Esophagus squamous epithelium (tissue), 5 donors: ENCODE measurements around the gene BCL2L11. TPM values are rescaled to one million over a fixed set of nuclear protein-coding genes. Genes with fewer than 3 reads are reported as not detected.

Source experiments
- DNase-seq: peaks from one replicate; lab custom pipeline; 2025; lab: John Stamatoyannopoulos, UW
- H3K27ac ChIP-seq, 4 donors: fragments of 200-600 bp; sonication (generic); one replicate each; pipeline ENCODE4 v1.5.1; 2016 to 2019; ENCODE audit warnings: mild to moderate bottlenecking in 1 of 4
- H3K27me3 ChIP-seq, 4 donors: fragments of 200-600 bp; sonication (generic); 1 replicate in 3 of 4; 2 replicates in 1 of 4; pipeline versions ENCODE4 v1.5.1 to v1.6.0; 2017 to 2021; ENCODE audit warnings: antibody characterized with exemption in 1 of 4
- H3K36me3 ChIP-seq, 3 donors: fragments of 200-600 bp; sonication (generic); one replicate each; pipeline ENCODE4 v1.5.1; 2016 to 2019
- H3K4me1 ChIP-seq, 3 donors: fragments of 200-600 bp; sonication (generic); one replicate each; pipeline ENCODE4 v1.5.1; 2017 to 2019
- H3K4me3 ChIP-seq, 4 donors: fragments of 200-600 bp; sonication (generic); 1 replicate in 3 of 4; 2 replicates in 1 of 4; pipeline ENCODE4 v1.5.1; 2016 to 2019; ENCODE audit warnings: mild to moderate bottlenecking in 2 of 4, moderate library complexity in 1 of 4
- H3K9me3 ChIP-seq, 3 donors: fragments of 200-600 bp; sonication (generic); one replicate each; pipeline ENCODE4 v1.5.1; 2016 to 2019
- POLR2A ChIP-seq, 4 donors: fragments of 450-650 bp; IDR thresholded peaks; one replicate each; pipeline ENCODE4 v1.6.1; 2017; ENCODE audit warnings: antibody characterized with exemption in 4 of 4, mild to moderate bottlenecking in 4 of 4, moderate library complexity in 3 of 4
- WGBS, 2 donors: methylation state at CpG; one replicate each; pipeline ENCODE4 v1.1.5; 2018; 5-methylcytosine and 5-hydroxymethylcytosine counted together
- intact Hi-C: fragments of 100-400 bp; cut with DNase I; formaldehyde crosslinking; loops from one replicate; pipeline ENCODE4 v1.15.0; 2022
- total RNA-seq, 4 donors: library from RNA; depleted of rRNA; stranded (reverse); fragments of >200 nt; gene quantifications; one replicate each; pipeline ENCODE4 v1.1.0, GENCODE V29; 2016
- TF ChIP-seq, protein P1 (sequence below), 6 experiments: fragments of 450-650 bp in 4 of 6; fragments of 200-600 bp in 2 of 6; sonication (generic) in 2 of 6; IDR thresholded peaks; one replicate each; pipeline ENCODE4 v1.5.1; 2016 to 2019; ENCODE audit warnings: antibody characterized with exemption in 6 of 6, mild to moderate bottlenecking in 4 of 6, moderate library complexity in 4 of 6
- donor health status: DM: yes; HTN: yes; CAD: no.

Gene BCL2L11
- total RNA-seq, 4 donors from 2014 or later = 7.8 to 28.2 (median 9.9) TPM

DNA sequence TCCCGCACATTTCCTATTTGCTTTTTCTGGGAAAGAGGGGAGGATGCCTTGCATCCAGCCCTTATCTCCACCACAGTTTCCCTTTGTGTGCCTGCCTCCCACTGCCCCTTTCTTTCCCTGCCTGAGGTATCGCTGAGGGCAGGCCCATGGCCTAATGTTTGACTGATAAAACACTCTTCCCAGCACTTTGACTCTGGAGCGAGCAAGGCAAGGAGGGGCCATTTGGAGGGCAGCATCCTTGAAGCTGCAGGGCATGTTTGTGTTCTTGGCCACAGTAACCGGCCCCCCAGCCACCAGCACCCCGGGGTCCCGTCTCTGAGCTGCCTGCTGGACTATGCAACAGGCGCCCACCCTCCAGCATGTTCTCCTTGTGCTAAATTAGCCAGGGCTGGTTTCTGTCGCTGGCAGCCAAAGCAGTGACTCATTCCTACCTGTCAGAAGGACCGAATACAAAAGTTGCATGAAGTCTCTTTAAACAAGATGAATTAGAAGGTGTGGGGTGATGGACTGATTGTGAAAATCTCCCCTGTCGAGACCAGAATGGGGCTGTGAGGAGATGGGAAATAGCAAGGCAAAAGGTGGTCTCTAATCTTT is 50.7 kb downstream of the BCL2L11 start:
- H3K4me1 ChIP-seq = peaks cover 3 to 27% (median 8%) of the 10 kb centered on the region in 3 donors
- no peak for TF ChIP-seq POLR2A (IDR thresholded peaks at IDR 0.05)
- TF ChIP-seq, protein P1, sequence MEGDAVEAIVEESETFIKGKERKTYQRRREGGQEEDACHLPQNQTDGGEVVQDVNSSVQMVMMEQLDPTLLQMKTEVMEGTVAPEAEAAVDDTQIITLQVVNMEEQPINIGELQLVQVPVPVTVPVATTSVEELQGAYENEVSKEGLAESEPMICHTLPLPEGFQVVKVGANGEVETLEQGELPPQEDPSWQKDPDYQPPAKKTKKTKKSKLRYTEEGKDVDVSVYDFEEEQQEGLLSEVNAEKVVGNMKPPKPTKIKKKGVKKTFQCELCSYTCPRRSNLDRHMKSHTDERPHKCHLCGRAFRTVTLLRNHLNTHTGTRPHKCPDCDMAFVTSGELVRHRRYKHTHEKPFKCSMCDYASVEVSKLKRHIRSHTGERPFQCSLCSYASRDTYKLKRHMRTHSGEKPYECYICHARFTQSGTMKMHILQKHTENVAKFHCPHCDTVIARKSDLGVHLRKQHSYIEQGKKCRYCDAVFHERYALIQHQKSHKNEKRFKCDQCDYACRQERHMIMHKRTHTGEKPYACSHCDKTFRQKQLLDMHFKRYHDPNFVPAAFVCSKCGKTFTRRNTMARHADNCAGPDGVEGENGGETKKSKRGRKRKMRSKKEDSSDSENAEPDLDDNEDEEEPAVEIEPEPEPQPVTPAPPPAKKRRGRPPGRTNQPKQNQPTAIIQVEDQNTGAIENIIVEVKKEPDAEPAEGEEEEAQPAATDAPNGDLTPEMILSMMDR (IDR thresholded peaks at IDR 0.05) = no peak
- H3K4me3 ChIP-seq = no peak overlapping the region
- DNase-seq = no peak
- no peaks in the 10 kb centered on the region for H3K27me3 ChIP-seq
- WGBS, 2 donors = 47 to 63% methylated on average over 7 to 9 of the region's 10 CpGs
- H3K9me3 ChIP-seq = no peaks in the 10 kb centered on the region
- H3K36me3 ChIP-seq = peaks cover 0 to 12% (median 0%) of the 10 kb centered on the region in 3 donors
- H3K27ac ChIP-seq = no peak overlapping the region
- intact Hi-C loops = no loop called here

DNA sequence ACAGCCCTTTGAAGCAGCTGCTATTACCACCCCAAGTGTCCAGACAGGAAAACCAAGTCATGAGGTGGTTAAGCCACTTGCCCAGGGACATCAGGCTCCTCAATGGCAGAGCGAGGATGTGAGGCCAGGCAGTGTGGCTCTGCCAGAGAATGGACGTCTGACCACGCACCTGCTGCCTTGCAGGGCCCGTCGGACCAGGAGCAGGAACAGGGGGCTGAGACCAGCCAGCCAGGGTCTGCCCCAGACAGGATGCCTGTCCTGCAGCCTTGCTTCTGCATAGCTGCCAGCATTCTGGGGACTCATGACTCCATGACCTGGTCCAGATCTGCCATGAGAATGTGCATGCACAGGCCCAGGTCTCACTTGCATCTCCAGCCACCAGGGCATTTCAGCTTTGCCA is 52.0 kb downstream of the BCL2L11 start:
- Histone ChIP-seq H3K36me3 (no peaks in the 10 kb centered on the region), H3K9me3 (no peaks in the 10 kb centered on the region), H3K4me3 (no peak overlapping the region), H3K27me3 (no peaks in the 10 kb centered on the region), H3K4me1 (peaks cover 3 to 24% (median 8%) of the 10 kb centered on the region in 3 donors), H3K27ac (no peak overlapping the region)
- no peak for DNase-seq
- TF ChIP-seq POLR2A (IDR thresholded peaks at IDR 0.05) = no peak
- TF ChIP-seq, protein P1 (IDR thresholded peaks at IDR 0.05) = no peak
- 92% methylated on average over 2 of the region's 5 CpGs; no CpG with 5 or more reads in 1 of the 2 donors for WGBS, 2 donors
- intact Hi-C loops = no loop called here

- Histone ChIP-seq H3K4me3 (no peak overlapping the region), H3K27me3 (no peaks in the 10 kb centered on the region), H3K4me1 (peaks cover 3 to 18% (median 6%) of the 10 kb centered on the region in 3 donors), H3K27ac (no peak overlapping the region), H3K36me3 (no peaks in the 10 kb centered on the region), H3K9me3 (no peaks in the 10 kb centered on the region)
- DNase-seq = no peak
- WGBS, 2 donors = 94 to 95% methylated on average over 5 to 6 of the region's 7 CpGs
- intact Hi-C loops = no loop called here
- no peak for TF ChIP-seq POLR2A (IDR thresholded peaks at IDR 0.05)
- TF ChIP-seq, protein P1 (IDR thresholded peaks at IDR 0.05) = no peak
These were observed 52.6 kb downstream of the BCL2L11 start for GRCh38 chr2:111173338-111173737.

- H3K27ac ChIP-seq = no peak overlapping the region
- no peak for TF ChIP-seq POLR2A (IDR thresholded peaks at IDR 0.05)
- TF ChIP-seq, protein P1 (IDR thresholded peaks at IDR 0.05) = no peak
- intact Hi-C loops = no loop called here
- H3K27me3 ChIP-seq = no peaks in the 10 kb centered on the region
- H3K9me3 ChIP-seq = no peaks in the 10 kb centered on the region
- peaks cover 1 to 13% (median 3%) of the 10 kb centered on the region in 3 donors for H3K4me1 ChIP-seq
- H3K4me3 ChIP-seq = no peak overlapping the region
- H3K36me3 ChIP-seq = no peaks in the 10 kb centered on the region
- DNase-seq = no peak
- WGBS, 2 donors = 91 to 94% methylated on average over 3 to 6 of the region's 6 CpGs
These were observed 53.1 kb downstream of the BCL2L11 start for GRCh38 chr2:111173856-111174255.

- Histone ChIP-seq H3K27me3 (no peaks in the 10 kb centered on the region), H3K9me3 (no peaks in the 10 kb centered on the region), H3K4me1 (peaks cover 0 to 10% (median 3%) of the 10 kb centered on the region in 3 donors), H3K36me3 (no peaks in the 10 kb centered on the region), H3K4me3 (no peak overlapping the region), H3K27ac (no peak overlapping the region)
- WGBS, 2 donors = 80 to 82% methylated on average over 4 of the region's 4 CpGs
- no peak for DNase-seq
- TF ChIP-seq, protein P1 (IDR thresholded peaks at IDR 0.05) = no peak
- TF ChIP-seq POLR2A (IDR thresholded peaks at IDR 0.05) = no peak
- intact Hi-C loops = no loop called here
These were observed 54.9 kb downstream of the BCL2L11 start for GRCh38 chr2:111175615-111176014.
